Endometrial microvascular endothelial cells (primary cell): ENCODE measurements around the gene TANC1. TPM values are rescaled to one million over a fixed set of nuclear protein-coding genes. Genes with fewer than 3 reads are reported as not detected.

Experiments
- in situ Hi-C: cut with HindIII; loops from 2 replicates; pipeline ENCODE4 v1.10.0; 2017; ENCODE audit warnings: low sequenced_read_pairs, low pct_unique_long_range_greater_than_20kb; ENCODE audit errors: inconsistent ontology term
- total RNA-seq: library from RNA; depleted of rRNA; stranded (reverse); fragments of >200 nt; gene quantifications from one replicate; pipeline ENCODE4 v1.2.3, GENCODE V29; 2015; ENCODE audit errors: inconsistent ontology term

TANC1 gene
- total RNA-seq, 1 donor from 2014 or later = 49.7 TPM

DNA sequence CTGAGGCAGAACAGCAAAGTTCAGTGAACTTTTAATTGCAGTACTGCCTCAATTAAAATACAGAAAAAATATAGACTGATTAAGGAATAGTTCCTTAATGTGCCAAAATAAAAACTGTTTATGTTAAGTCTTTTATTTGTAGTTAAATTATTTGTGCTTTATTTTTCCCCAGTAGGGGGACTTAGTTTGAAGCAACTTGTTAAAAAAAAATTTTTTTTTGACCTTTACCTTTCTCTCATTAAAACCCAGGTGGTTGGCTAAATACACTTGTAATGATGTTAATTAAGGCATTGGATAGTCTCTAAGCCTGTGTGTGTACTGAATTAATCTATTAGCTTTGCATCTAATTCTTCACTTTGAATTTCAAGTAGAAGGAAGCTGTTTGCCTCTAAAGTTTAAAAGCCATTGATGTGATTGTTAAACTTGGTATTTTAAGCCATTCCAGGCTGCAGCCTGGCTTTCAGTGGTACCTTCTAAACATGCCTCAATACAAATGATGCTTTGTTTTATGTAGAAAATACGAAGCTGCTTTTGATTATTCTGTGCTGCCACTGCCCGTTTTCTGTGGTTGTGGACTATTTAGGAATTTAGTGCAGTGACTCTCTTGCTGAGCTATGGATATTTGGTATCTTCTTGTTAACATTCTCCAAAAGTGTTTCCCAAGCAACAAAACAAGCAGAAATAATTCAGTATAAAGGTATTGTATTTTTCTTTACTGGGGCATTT is 102.9 kb downstream of the TANC1 start:
- in situ Hi-C loops = no loop called here

GRCh38 chr2:159072795-159073194 is 104.4 kb downstream of the TANC1 start:
- in situ Hi-C loops = no loop called here

- in situ Hi-C loops = no loop called here
Measured at GRCh38 chr2:159073256-159073655, 104.8 kb downstream of the TANC1 start.

GRCh38 chr2:159074605-159075004 is 106.2 kb downstream of the TANC1 start:
- in situ Hi-C loops = no loop called here

GRCh38 chr2:159075727-159076126 is 107.3 kb downstream of the TANC1 start:
- in situ Hi-C loops = no loop called here

DNA sequence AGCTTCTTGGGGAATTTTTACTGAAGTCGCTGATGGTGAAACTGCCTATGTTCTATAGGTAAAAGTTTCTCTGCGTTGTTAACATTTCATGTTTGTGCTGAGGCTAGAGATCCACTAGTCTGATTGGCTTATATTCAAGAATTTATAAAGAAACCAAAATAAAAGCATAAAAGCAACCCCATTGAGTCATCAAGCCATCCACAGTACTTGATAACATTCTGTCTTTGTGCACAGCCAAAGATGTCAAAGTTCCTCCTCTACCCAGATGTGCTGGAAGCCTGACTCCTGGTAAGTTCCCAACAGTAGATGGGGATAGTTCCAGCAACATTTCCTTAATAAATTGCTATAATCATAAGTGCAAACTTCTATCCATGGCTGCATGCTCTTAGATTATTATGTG is 107.8 kb downstream of the TANC1 start:
- in situ Hi-C loops = no loop called here

DNA sequence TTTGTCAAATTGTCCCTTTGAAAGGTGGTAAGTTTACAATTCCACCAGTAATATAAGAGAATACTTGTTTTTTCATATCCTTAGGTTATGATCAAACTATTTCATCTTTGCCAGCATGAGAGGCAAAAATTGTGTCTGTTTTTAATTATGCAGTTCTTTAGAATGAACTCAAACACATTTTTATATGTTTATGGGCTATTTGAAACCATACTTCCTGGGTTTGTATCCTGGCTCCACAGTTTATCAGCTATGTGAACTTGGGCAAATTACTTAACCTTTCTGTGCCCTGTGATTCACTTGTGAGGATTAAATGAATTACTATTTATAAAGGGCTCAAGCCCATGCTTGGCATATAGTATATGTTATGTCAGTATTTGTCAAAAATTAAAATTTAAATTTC is 109.4 kb downstream of the TANC1 start:
- in situ Hi-C loops = no loop called here

DNA sequence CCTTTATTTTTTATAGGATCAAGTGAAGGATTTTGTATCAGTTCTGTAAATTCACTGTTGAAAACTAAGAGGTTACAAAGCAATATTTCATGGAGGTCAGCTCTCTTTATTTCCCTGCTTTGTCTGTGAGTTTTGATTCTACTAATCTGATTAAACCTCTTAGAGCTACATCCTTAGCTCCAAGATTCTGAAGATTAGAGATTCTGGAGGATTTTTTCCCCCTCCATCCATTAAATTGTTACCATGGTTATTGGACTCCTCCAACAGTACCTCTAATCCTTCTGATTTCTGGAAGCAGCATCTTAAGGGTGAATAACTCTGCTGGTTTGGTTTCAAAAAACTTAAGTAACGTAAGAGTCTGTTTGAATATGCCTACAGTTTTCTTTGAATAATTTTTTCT is 110.0 kb downstream of the TANC1 start:
- in situ Hi-C loops = no loop called here

DNA sequence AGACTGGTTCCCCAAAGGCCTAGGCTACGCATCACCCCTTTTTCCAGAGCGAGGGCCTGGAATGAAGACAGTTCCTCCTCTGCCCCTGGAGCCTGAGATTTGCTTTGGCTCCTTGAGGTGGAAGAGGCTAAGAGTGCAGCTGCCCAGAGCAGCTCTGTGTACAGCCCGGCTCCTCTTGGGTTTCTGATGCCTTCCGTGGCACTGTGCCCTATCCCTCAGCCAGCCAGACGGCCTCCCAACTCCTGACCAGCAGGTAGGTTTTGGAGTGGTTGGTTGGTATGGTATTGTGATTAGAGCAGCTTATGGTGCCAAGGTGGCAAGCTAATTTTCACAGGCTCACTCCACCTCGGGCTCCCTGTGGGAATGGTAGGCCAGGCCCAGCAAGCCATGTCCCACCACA is 112.2 kb downstream of the TANC1 start:
- in situ Hi-C loops = no loop called here

- in situ Hi-C loops = no loop called here
Measured at GRCh38 chr2:159082119-159082518, 113.7 kb downstream of the TANC1 start.

GRCh38 chr2:159084384-159085370 is 116.2 kb downstream of the TANC1 start:
- in situ Hi-C loops = no loop called here

DNA sequence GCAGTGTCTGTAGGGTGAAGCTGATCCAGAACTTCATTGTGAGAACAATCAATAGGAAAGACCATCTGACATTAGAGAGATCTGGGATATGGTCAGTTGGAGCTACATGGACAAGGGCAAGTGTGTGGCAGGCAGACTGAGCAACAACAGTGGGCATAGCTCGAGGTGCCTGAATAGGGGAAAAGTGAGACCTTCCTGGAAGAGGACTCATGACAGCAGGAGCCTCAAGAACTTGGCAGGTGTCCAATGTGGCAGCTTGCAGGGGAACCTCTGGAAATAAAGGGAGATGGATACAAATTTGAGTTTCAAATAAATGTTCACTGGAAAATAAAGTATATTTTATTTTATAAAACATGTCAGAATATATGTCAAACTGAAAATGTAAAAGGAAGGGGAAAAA is 117.9 kb downstream of the TANC1 start:
- in situ Hi-C loops = no loop called here

GRCh38 chr2:159086826-159087225 is 118.4 kb downstream of the TANC1 start:
- in situ Hi-C loops = no loop called here

GRCh38 chr2:159088906-159089305 is 120.5 kb downstream of the TANC1 start:
- in situ Hi-C loops = no loop called here

DNA sequence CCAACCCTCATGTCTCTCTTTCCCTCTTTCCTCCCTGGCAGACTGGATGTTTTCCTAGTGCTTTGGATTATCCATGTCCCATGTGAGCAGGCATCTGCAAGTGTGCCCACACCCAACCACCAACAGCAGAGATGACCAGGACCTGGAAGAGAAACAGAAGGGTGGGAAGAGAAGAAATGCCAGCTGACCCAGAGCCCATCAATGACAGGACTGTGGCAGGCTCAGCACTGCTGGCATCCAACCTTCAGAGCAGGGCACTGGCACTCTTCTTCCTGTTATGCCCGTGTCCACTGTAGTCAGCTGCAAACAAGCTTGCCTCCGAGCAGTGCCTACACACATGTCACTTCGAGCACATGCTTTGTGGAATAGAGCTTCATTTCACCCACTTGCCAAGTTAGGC is 121.1 kb downstream of the TANC1 start:
- in situ Hi-C loops = no loop called here

DNA sequence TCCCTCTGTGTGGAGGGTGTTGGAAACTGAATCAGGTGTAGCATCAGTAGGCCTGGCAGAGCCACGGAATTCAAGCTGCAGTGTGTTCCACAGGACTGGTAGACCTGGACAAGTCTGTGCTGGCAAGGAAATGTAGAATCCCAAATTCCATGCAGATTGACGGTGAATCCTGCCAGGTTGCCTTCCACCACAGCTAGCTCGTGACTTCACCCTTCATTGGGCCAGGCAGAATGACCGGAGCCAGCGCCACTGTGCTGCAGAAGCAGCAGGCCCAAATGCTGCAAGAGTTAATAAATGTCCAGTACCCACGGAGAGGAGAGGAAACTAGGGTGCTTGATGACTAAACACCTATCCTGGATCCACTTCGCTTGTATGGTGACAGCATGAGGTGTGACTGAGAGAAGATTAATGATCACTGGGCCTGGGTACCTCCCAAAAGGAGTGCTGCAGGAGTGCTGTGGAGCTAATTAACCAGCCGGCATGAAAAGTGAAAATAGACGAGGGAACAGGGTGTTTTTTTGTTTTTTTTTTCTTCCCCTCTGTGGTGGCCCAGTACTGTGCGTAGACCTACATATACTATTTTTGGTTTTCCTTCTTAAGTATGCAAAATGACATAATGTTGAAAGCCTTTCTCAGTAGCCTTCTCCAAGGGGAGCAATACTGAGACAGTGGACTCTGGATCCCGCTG is 122.2 kb downstream of the TANC1 start:
- in situ Hi-C loops = no loop called here

GRCh38 chr2:159091381-159091780 is 122.9 kb downstream of the TANC1 start:
- in situ Hi-C loops = no loop called here

DNA sequence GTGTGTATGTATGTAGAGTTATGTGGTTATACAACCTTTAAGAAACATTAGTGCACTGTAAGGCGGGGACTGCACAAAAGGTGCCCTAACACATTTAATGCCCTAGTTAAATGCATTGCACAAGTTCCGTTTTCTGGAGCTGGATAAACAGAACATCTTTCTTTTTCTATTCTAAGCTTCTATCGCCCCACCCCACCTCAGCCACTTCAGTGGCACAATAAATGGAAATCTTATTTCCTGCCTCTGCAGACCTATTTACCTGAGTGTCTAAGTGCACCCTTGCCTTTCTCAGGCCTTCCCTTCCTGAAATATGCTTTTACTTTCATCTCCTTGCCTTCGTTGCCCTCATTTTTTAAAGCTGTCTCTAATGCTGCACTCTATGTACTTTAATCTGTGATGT is 123.5 kb downstream of the TANC1 start:
- in situ Hi-C loops = no loop called here

GRCh38 chr2:159093497-159093896 is 125.1 kb downstream of the TANC1 start:
- in situ Hi-C loops = no loop called here
